Measurements from ENCODE around the gene CSF1.
"Not testable (repeated sequence)": the region's sequence is repeated elsewhere in the genome, so short reads cannot be mapped to it uniquely, and the experiment has no call there.

CSF1 gene

GRCh38 chr1:109910123-109910962, at the start of gene CSF1:
CSF1 (plus strand) TSS chr1:109910849; CDS start chr1:109911024, 175 bp downstream.
- no peaks in the 10 kb centered on the region for H3K9me3 Mint-ChIP-seq
- H3K36me3 Mint-ChIP-seq (ENCODE audit: low read depth), result peaks cover 35% of the 10 kb centered on the region
- peak within 1 kb of the TSS; percentile 94 for H3K27ac Mint-ChIP-seq
- H3K27me3 Mint-ChIP-seq (ENCODE audit: low read depth), result no peaks in the 10 kb centered on the region
- peaks cover 68% of the 10 kb centered on the region for H3K4me1 Mint-ChIP-seq (ENCODE audit: low read depth)
- peak within 1 kb of the TSS; percentile 92 for H3K4me3 Mint-ChIP-seq

GRCh38 chr1:109861616-109862015, 49.0 kb upstream of the CSF1 start:
- H3K27ac Mint-ChIP-seq, result not testable (repeated sequence)

GRCh38 chr1:109863667-109864046, 47.0 kb upstream of the CSF1 start:
- peaks cover 9% of the 10 kb centered on the region for H3K4me1 Mint-ChIP-seq (ENCODE audit: low read depth)
- H3K27me3 Mint-ChIP-seq (ENCODE audit: low read depth), result peaks cover 28% of the 10 kb centered on the region
- H3K36me3 Mint-ChIP-seq (ENCODE audit: low read depth), result peaks cover 6% of the 10 kb centered on the region
- H3K27ac Mint-ChIP-seq, result no peak overlapping the region
- peaks cover 19% of the 10 kb centered on the region for H3K9me3 Mint-ChIP-seq
- no peak overlapping the region for H3K4me3 Mint-ChIP-seq

More at GRCh38 chr1:109861616-109862015, 49.0 kb upstream of the CSF1 start:
- H3K4me1 Mint-ChIP-seq (ENCODE audit: low read depth); H3K36me3 Mint-ChIP-seq (ENCODE audit: low read depth); H3K4me3 Mint-ChIP-seq: not testable (repeated sequence)
- Mint-ChIP-seq H3K27me3 (ENCODE audit: low read depth) (peaks cover 34% of the 10 kb centered on the region), H3K9me3 (peaks cover 16% of the 10 kb centered on the region)

- Mint-ChIP-seq H3K27me3 (ENCODE audit: low read depth) (peaks cover 22% of the 10 kb centered on the region), H3K4me3 (no peak overlapping the region), H3K27ac (no peak overlapping the region), H3K9me3 (peaks cover 19% of the 10 kb centered on the region), H3K4me1 (ENCODE audit: low read depth) (peaks cover 9% of the 10 kb centered on the region), H3K36me3 (ENCODE audit: low read depth) (peaks cover 6% of the 10 kb centered on the region)
Measured at GRCh38 chr1:109864047-109864822, 46.4 kb upstream of the CSF1 start.

- Mint-ChIP-seq H3K4me3 (no peak overlapping the region), H3K4me1 (ENCODE audit: low read depth) (peaks cover 8% of the 10 kb centered on the region), H3K36me3 (ENCODE audit: low read depth) (peaks cover 3% of the 10 kb centered on the region), H3K9me3 (peaks cover 19% of the 10 kb centered on the region), H3K27me3 (ENCODE audit: low read depth) (peaks cover 14% of the 10 kb centered on the region), H3K27ac (no peak overlapping the region)
Measured at GRCh38 chr1:109864930-109865612, 45.6 kb upstream of the CSF1 start.

- Mint-ChIP-seq H3K27ac (no peak overlapping the region), H3K4me3 (no peak overlapping the region), H3K4me1 (ENCODE audit: low read depth) (peaks cover 8% of the 10 kb centered on the region), H3K36me3 (ENCODE audit: low read depth) (peaks cover 3% of the 10 kb centered on the region), H3K9me3 (peaks cover 19% of the 10 kb centered on the region), H3K27me3 (ENCODE audit: low read depth) (peaks cover 8% of the 10 kb centered on the region)
Measured at GRCh38 chr1:109866071-109866470, 44.6 kb upstream of the CSF1 start.

GRCh38 chr1:109873278-109874175, 37.1 kb upstream of the CSF1 start:
- no peaks in the 10 kb centered on the region for H3K36me3 Mint-ChIP-seq (ENCODE audit: low read depth)
- H3K4me3 Mint-ChIP-seq, result no peak overlapping the region
- peaks cover 11% of the 10 kb centered on the region for H3K27me3 Mint-ChIP-seq (ENCODE audit: low read depth)
- H3K27ac Mint-ChIP-seq, result no peak overlapping the region
- peaks cover 13% of the 10 kb centered on the region for H3K4me1 Mint-ChIP-seq (ENCODE audit: low read depth)
- H3K9me3 Mint-ChIP-seq, result no peaks in the 10 kb centered on the region

- no peak overlapping the region for H3K27ac Mint-ChIP-seq
- H3K27me3 Mint-ChIP-seq (ENCODE audit: low read depth), result peaks cover 11% of the 10 kb centered on the region
- H3K9me3 Mint-ChIP-seq, result no peaks in the 10 kb centered on the region
- no peaks in the 10 kb centered on the region for H3K36me3 Mint-ChIP-seq (ENCODE audit: low read depth)
- H3K4me3 Mint-ChIP-seq, result no peak overlapping the region
- H3K4me1 Mint-ChIP-seq (ENCODE audit: low read depth), result peaks cover 13% of the 10 kb centered on the region
Measured at GRCh38 chr1:109874445-109874844, 36.2 kb upstream of the CSF1 start.

- H3K27me3 Mint-ChIP-seq (ENCODE audit: low read depth), result peaks cover 11% of the 10 kb centered on the region
- no peaks in the 10 kb centered on the region for H3K9me3 Mint-ChIP-seq
- H3K36me3 Mint-ChIP-seq (ENCODE audit: low read depth), result no peaks in the 10 kb centered on the region
- no peak overlapping the region for H3K27ac Mint-ChIP-seq
- no peak overlapping the region for H3K4me3 Mint-ChIP-seq
- H3K4me1 Mint-ChIP-seq (ENCODE audit: low read depth), result peaks cover 13% of the 10 kb centered on the region
Measured at GRCh38 chr1:109875874-109876273, 34.8 kb upstream of the CSF1 start.

GRCh38 chr1:109876617-109877316, 33.9 kb upstream of the CSF1 start:
- H3K36me3 Mint-ChIP-seq (ENCODE audit: low read depth), result no peaks in the 10 kb centered on the region
- H3K4me1 Mint-ChIP-seq (ENCODE audit: low read depth), result peaks cover 13% of the 10 kb centered on the region
- H3K9me3 Mint-ChIP-seq, result no peaks in the 10 kb centered on the region
- H3K27ac Mint-ChIP-seq, result no peak overlapping the region
- no peak overlapping the region for H3K4me3 Mint-ChIP-seq
- H3K27me3 Mint-ChIP-seq (ENCODE audit: low read depth), result peaks cover 11% of the 10 kb centered on the region

- H3K9me3 Mint-ChIP-seq, result no peaks in the 10 kb centered on the region
- H3K27me3 Mint-ChIP-seq (ENCODE audit: low read depth), result peaks cover 11% of the 10 kb centered on the region
- H3K27ac Mint-ChIP-seq, result no peak overlapping the region
- no peaks in the 10 kb centered on the region for H3K36me3 Mint-ChIP-seq (ENCODE audit: low read depth)
- no peak overlapping the region for H3K4me3 Mint-ChIP-seq
- H3K4me1 Mint-ChIP-seq (ENCODE audit: low read depth), result peaks cover 13% of the 10 kb centered on the region
Measured at GRCh38 chr1:109877317-109877771, 33.3 kb upstream of the CSF1 start.

- no peak overlapping the region for H3K4me3 Mint-ChIP-seq
- no peak overlapping the region for H3K27ac Mint-ChIP-seq
- no peaks in the 10 kb centered on the region for H3K36me3 Mint-ChIP-seq (ENCODE audit: low read depth)
- H3K4me1 Mint-ChIP-seq (ENCODE audit: low read depth), result peaks cover 12% of the 10 kb centered on the region
- peaks cover 11% of the 10 kb centered on the region for H3K27me3 Mint-ChIP-seq (ENCODE audit: low read depth)
- H3K9me3 Mint-ChIP-seq, result no peaks in the 10 kb centered on the region
Measured at GRCh38 chr1:109877776-109878175, 32.9 kb upstream of the CSF1 start.

GRCh38 chr1:109878531-109879104, 32.0 kb upstream of the CSF1 start:
- Mint-ChIP-seq H3K27me3 (ENCODE audit: low read depth) (peaks cover 11% of the 10 kb centered on the region), H3K4me1 (ENCODE audit: low read depth) (peaks cover 8% of the 10 kb centered on the region), H3K9me3 (no peaks in the 10 kb centered on the region), H3K36me3 (ENCODE audit: low read depth) (no peaks in the 10 kb centered on the region), H3K4me3 (no peak overlapping the region), H3K27ac (no peak overlapping the region)
